Esophagus muscularis mucosa (tissue), 4 donors: Measurements from ENCODE around the gene MKI67. TPM values are rescaled to one million over a fixed set of nuclear protein-coding genes. Genes with fewer than 3 reads are reported as not detected.

Source experiments
- DNase-seq: peaks from one replicate; pipeline ENCODE4 v3.0.0-alpha.2; 2017; ENCODE audit errors: extremely low spot score
- H3K27ac ChIP-seq, 4 donors: fragments of 200-600 bp; sonication (generic); replicated peaks in 1 of 4; 1 replicate in 3 of 4; 2 replicates in 1 of 4; pipeline ENCODE4 v1.5.1; 2016 to 2019; ENCODE audit warnings: mild to moderate bottlenecking in 1 of 4
- H3K27me3 ChIP-seq, 4 donors: fragments of 200-600 bp; sonication (generic); one replicate each; pipeline versions ENCODE4 v1.5.1 to v1.6.0; 2016 to 2019
- H3K36me3 ChIP-seq, 4 donors: fragments of 200-600 bp; sonication (generic); one replicate each; pipeline ENCODE4 v1.5.1; 2016 to 2019
- H3K4me1 ChIP-seq, 4 donors: fragments of 200-600 bp; sonication (generic); one replicate each; pipeline ENCODE4 v1.5.1; 2016 to 2019
- H3K4me3 ChIP-seq, 4 donors: fragments of 200-600 bp; sonication (generic); 1 replicate in 2 of 4; 2 replicates in 2 of 4; pipeline ENCODE4 v1.5.1; 2016 to 2019; ENCODE audit warnings: mild to moderate bottlenecking in 4 of 4, moderate library complexity in 1 of 4
- H3K9me3 ChIP-seq, 4 donors: fragments of 200-600 bp; sonication (generic); 1 replicate in 3 of 4; 2 replicates in 1 of 4; pipeline ENCODE4 v1.5.1; 2016 to 2019
- CTCF ChIP-seq, 3 experiments: fragments of 200-600 bp in 2 of 3; fragments of 450-650 bp in 1 of 3; sonication (generic) in 2 of 3; IDR thresholded peaks; one replicate each; pipeline ENCODE4 v1.5.1; 2017 to 2019; ENCODE audit warnings: antibody characterized with exemption in 3 of 3, mild to moderate bottlenecking in 2 of 3, moderate library complexity in 1 of 3
- EP300 ChIP-seq: sonication (generic); formaldehyde crosslinking; IDR thresholded peaks from one replicate; pipeline ENCODE4 v1.6.1; 2017; ENCODE audit warnings: antibody characterized with exemption
- POLR2A ChIP-seq: fragments of 450-650 bp; IDR thresholded peaks from one replicate; pipeline ENCODE4 v1.6.1; 2017; ENCODE audit warnings: antibody characterized with exemption, moderate library complexity, mild to moderate bottlenecking, low read depth
- POLR2AphosphoS5 ChIP-seq, 2 donors: sonication (generic); formaldehyde crosslinking; IDR thresholded peaks; one replicate each; pipeline ENCODE4 v1.6.1; 2017; ENCODE audit warnings: antibody characterized with exemption in 2 of 2
- WGBS: methylation state at CpG from one replicate; pipeline ENCODE4 v1.1.5; 2018; 5-methylcytosine and 5-hydroxymethylcytosine counted together
- intact Hi-C: fragments of 100-400 bp; cut with DNase I; formaldehyde crosslinking; loops from one replicate; pipeline ENCODE4 v1.15.1; 2023
- total RNA-seq, 4 donors: library from RNA; depleted of rRNA; stranded (reverse); fragments of >200 nt; gene quantifications; one replicate each; pipeline versions ENCODE4 v1.1.0 to v1.2.1, GENCODE V29; 2016

MKI67 gene
- total RNA-seq, 4 donors from 2014 or later: 0.17 to 1.2 (median 0.87) TPM

GRCh38 chr10:128087146-128087883 lies 38.9 kb downstream of the MKI67 start:
- WGBS: 75% methylated on average over 7 of the region's 7 CpGs
- DNase-seq: no peak
- peaks cover 0 to 19% (median 0%) of the 10 kb centered on the region in 4 donors for H3K27me3 ChIP-seq
- H3K27ac ChIP-seq: no peak overlapping the region
- intact Hi-C loops: no loop called here
- peaks cover 0 to 12% (median 2%) of the 10 kb centered on the region in 4 donors for H3K36me3 ChIP-seq
- H3K4me1 ChIP-seq: no peaks in the 10 kb centered on the region
- TF ChIP-seq POLR2AphosphoS5 (IDR thresholded peaks at IDR 0.05): no peak
- no peak for TF ChIP-seq POLR2A
- TF ChIP-seq EP300: no peak
- H3K4me3 ChIP-seq: no peak overlapping the region
- H3K9me3 ChIP-seq: no peaks in the 10 kb centered on the region

GRCh38 chr10:128086003-128086863 lies 40.0 kb downstream of the MKI67 start:
- no peak overlapping the region for H3K27ac ChIP-seq
- no peak for DNase-seq
- H3K4me1 ChIP-seq: no peaks in the 10 kb centered on the region
- no peaks in the 10 kb centered on the region for H3K9me3 ChIP-seq
- intact Hi-C loops: no loop called here
- TF ChIP-seq POLR2AphosphoS5 (IDR thresholded peaks at IDR 0.05): no peak
- no peak for TF ChIP-seq CTCF (IDR thresholded peaks at IDR 0.05)
- no peak for TF ChIP-seq EP300
- no peak for TF ChIP-seq POLR2A
- WGBS: 82% methylated on average over 6 of the region's 10 CpGs
- H3K4me3 ChIP-seq: no peak overlapping the region
- H3K36me3 ChIP-seq: peaks cover 0 to 13% (median 2%) of the 10 kb centered on the region in 4 donors
- peaks cover 0 to 21% (median 0%) of the 10 kb centered on the region in 4 donors for H3K27me3 ChIP-seq

GRCh38 chr10:128084991-128085390 lies 41.2 kb downstream of the MKI67 start:
- Histone ChIP-seq H3K27ac (no peak overlapping the region), H3K4me3 (no peak overlapping the region), H3K4me1 (no peaks in the 10 kb centered on the region), H3K36me3 (peaks cover 0 to 25% (median 6%) of the 10 kb centered on the region in 4 donors), H3K27me3 (peaks cover 0 to 18% (median 0%) of the 10 kb centered on the region in 4 donors), H3K9me3 (no peaks in the 10 kb centered on the region)
- intact Hi-C loops: no loop called here
- 89% methylated on average over 8 of the region's 8 CpGs for WGBS
- TF ChIP-seq POLR2A (no peak), EP300 (no peak), POLR2AphosphoS5 (IDR thresholded peaks at IDR 0.05) (no peak), CTCF (IDR thresholded peaks at IDR 0.05) (no peak)
- no peak for DNase-seq

- no peaks in the 10 kb centered on the region for H3K4me1 ChIP-seq
- no peak for DNase-seq
- no peaks in the 10 kb centered on the region for H3K9me3 ChIP-seq
- H3K36me3 ChIP-seq: peaks cover 0 to 31% (median 9%) of the 10 kb centered on the region in 4 donors
- H3K27ac ChIP-seq: no peak overlapping the region
- TF ChIP-seq CTCF (IDR thresholded peaks at IDR 0.05): no peak
- no peak for TF ChIP-seq EP300
- no peak for TF ChIP-seq POLR2A
- no peak for TF ChIP-seq POLR2AphosphoS5 (IDR thresholded peaks at IDR 0.05)
- intact Hi-C loops: no loop called here
- 91% methylated on average over 10 of the region's 10 CpGs for WGBS
- H3K4me3 ChIP-seq: no peak overlapping the region
- peaks cover 0 to 14% (median 0%) of the 10 kb centered on the region in 4 donors for H3K27me3 ChIP-seq
These were observed 41.9 kb downstream of the MKI67 start for GRCh38 chr10:128084364-128084763.
